CD4-positive, alpha-beta T cell (primary cell): ENCODE data around the gene CPSF4. TPM values are rescaled to one million over a fixed set of nuclear protein-coding genes. Genes with fewer than 3 reads are reported as not detected.

Experiments
- ATAC-seq: fragments of 200-7000 bp; cut with Tn5 transposase; one replicate; pipeline ENCODE4 v1.10.0; 2022; ENCODE audit warnings: mild to moderate bottlenecking; ENCODE audit not compliant: poor library complexity
- CTCF ChIA-PET: fragments of 350-600 bp; sonication (Branson Sonifier 250); formaldehyde crosslinking; loops from one replicate; lab custom pipeline; 2021; ENCODE audit warnings: antibody characterized with exemption, inconsistent platforms; lab: Charles Lee
- POLR2A ChIA-PET: fragments of 350-600 bp; sonication (Branson Sonifier 250); formaldehyde crosslinking; loops from one replicate; lab custom pipeline; 2021; ENCODE audit warnings: antibody characterized with exemption, inconsistent platforms; lab: Charles Lee
- DNase-seq, 14 experiments: peaks; one replicate each; pipeline ENCODE4 v3.0.0-alpha.2; 2013 to 2020; ENCODE audit warnings: mixed read lengths in 2 of 14
- H3K27ac ChIP-seq, 2 donors: one replicate each; pipeline versions ENCODE4 v1.5.1 to v1.7.0; 2013; ENCODE audit warnings: low read length in 2 of 2, low read depth in 1 of 2, mild to moderate bottlenecking in 1 of 2
- H3K27me3 ChIP-seq, 2 experiments: 1 replicate in 1 of 2; 2 replicates in 1 of 2; pipeline versions ENCODE4 v1.6.1 to v1.7.0; 2013; ENCODE audit warnings: low read length in 2 of 2, control low read depth in 1 of 2, mild to moderate bottlenecking in 1 of 2, moderate library complexity in 1 of 2; ENCODE audit not compliant: insufficient read depth in 2 of 2, control insufficient read depth in 1 of 2
- H3K36me3 ChIP-seq: one replicate; pipeline ENCODE4 v1.6.1; 2013; ENCODE audit warnings: low read length, control low read depth; ENCODE audit not compliant: insufficient read depth
- H3K4me1 ChIP-seq: one replicate; pipeline ENCODE4 v1.6.1; 2013; ENCODE audit warnings: low read length, control low read depth; ENCODE audit not compliant: insufficient read depth
- H3K4me3 ChIP-seq: one replicate; pipeline ENCODE4 v1.5.1; 2013; ENCODE audit warnings: mild to moderate bottlenecking, low read length, moderate library complexity
- H3K9me3 ChIP-seq, 2 experiments: 1 replicate in 1 of 2; 2 replicates in 1 of 2; pipeline versions ENCODE4 v1.6.1 to v1.7.0; 2013; ENCODE audit warnings: low read length in 2 of 2, mild to moderate bottlenecking in 2 of 2, control low read depth in 1 of 2, moderate library complexity in 1 of 2; ENCODE audit not compliant: control insufficient read depth in 1 of 2, insufficient read depth in 1 of 2
- H3K27ac Mint-ChIP-seq: one replicate; pipeline ENCODE4 v1.8.0; 2020; ENCODE audit warnings: mixed read lengths
- H3K27me3 Mint-ChIP-seq: one replicate; pipeline ENCODE4 v1.8.0; 2021; ENCODE audit warnings: mixed read lengths
- H3K36me3 Mint-ChIP-seq: one replicate; pipeline ENCODE4 v1.8.0; 2021; ENCODE audit warnings: low read depth, mixed read lengths
- H3K4me1 Mint-ChIP-seq: one replicate; pipeline ENCODE4 v1.8.0; 2021; ENCODE audit warnings: low read depth, mixed read lengths
- H3K4me3 Mint-ChIP-seq: one replicate; pipeline ENCODE4 v1.8.0; 2020; ENCODE audit warnings: mild to moderate bottlenecking, mixed read lengths
- H3K9me3 Mint-ChIP-seq: one replicate; pipeline ENCODE4 v1.8.0; 2020; ENCODE audit warnings: mixed read lengths
- intact Hi-C, 2 experiments: fragments of 100-400 bp; cut with DNase I in 1 of 2; cut with micrococcal nuclease in 1 of 2; formaldehyde crosslinking; loops; one replicate each; pipeline versions ENCODE4 v1.15.1 to v1.9.0; 2023 to 2025; cut with DNase I, micrococcal nuclease
- total RNA-seq, 174 experiments: library from RNA in 2 of 174; stranded (reverse) in 2 of 174; gene quantifications; one replicate each; pipeline ENCODE4 v1.2.3 and lab custom pipeline; 2021 to 2026
- TF ChIP-seq, protein P1 (sequence below): fragments of 200-600 bp; IDR thresholded peaks from one replicate; pipeline ENCODE4 v1.8.0; 2022; ENCODE audit warnings: antibody characterized with exemption, mild to moderate bottlenecking

The CPSF4 gene
- total RNA-seq, 2 experiments from 2014 or later = 28.1 to 31.7 TPM

GRCh38 chr7:99433158-99433557, 5.6 kb upstream of the CPSF4 start:
- H3K27ac Mint-ChIP-seq = no peak overlapping the region
- DNase-seq = no peak
- intact Hi-C loops = loop anchor here in 1 of 2 experiments (10.0 kb wide), 1 partner anchor 552 kb away; no protein-coding TSS in a partner anchor

DNA sequence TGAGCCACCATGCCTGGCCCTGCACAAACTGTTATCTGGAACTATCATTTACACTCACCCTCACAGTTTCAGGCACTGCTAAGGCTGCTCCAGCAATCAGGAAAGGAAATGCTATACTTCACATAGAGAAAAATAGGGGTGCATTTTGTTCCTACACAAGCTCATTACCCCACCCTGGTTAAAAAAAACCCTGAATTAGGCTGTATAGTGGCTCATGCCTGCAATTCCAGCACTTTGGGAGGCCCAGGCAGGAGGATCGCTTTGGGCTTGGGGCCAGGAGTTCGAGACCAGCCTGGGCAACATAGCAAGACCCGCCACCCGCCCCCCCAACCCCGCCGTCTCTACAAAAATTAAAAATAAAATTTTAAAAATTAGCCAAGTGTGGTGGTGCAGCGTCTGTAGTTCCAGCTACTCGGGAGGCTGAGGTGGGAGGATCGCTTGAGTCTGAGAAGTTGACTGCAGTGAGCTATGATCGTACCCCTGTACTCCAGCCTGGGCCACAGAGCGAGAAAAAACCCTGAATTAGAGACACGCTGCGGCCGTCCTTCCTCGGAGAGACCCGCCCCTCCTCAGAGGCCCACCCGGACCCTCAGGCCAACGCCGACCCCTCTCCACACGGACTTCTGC, 684 bp upstream of the CPSF4 start:
- Histone ChIP-seq H3K4me3 (peak overlapping the region; percentile 78), H3K9me3 (no peaks in the 10 kb centered on the region), H3K27me3 (no peaks in the 10 kb centered on the region), H3K27ac (peak overlapping the region; percentile 69 to 80), H3K4me1 (peaks cover 30% of the 10 kb centered on the region), H3K36me3 (peaks cover 15% of the 10 kb centered on the region)
- TF ChIP-seq, protein P1, sequence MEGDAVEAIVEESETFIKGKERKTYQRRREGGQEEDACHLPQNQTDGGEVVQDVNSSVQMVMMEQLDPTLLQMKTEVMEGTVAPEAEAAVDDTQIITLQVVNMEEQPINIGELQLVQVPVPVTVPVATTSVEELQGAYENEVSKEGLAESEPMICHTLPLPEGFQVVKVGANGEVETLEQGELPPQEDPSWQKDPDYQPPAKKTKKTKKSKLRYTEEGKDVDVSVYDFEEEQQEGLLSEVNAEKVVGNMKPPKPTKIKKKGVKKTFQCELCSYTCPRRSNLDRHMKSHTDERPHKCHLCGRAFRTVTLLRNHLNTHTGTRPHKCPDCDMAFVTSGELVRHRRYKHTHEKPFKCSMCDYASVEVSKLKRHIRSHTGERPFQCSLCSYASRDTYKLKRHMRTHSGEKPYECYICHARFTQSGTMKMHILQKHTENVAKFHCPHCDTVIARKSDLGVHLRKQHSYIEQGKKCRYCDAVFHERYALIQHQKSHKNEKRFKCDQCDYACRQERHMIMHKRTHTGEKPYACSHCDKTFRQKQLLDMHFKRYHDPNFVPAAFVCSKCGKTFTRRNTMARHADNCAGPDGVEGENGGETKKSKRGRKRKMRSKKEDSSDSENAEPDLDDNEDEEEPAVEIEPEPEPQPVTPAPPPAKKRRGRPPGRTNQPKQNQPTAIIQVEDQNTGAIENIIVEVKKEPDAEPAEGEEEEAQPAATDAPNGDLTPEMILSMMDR = no peak
- intact Hi-C loops = loop anchor here (1.0 to 10.0 kb wide), 5 partner anchors 23 to 547 kb away; no protein-coding TSS in a partner anchor
- peak overlapping the region; percentile 83 for H3K27ac Mint-ChIP-seq
- peak; percentile 27 for ATAC-seq
- DNase-seq = peak in 1 of 14 experiments; percentile 7
- H3K27me3 Mint-ChIP-seq = no peaks in the 10 kb centered on the region
- no peaks in the 10 kb centered on the region for H3K9me3 Mint-ChIP-seq
- H3K4me3 Mint-ChIP-seq = peak overlapping the region; percentile 99
- peaks cover 31% of the 10 kb centered on the region for H3K4me1 Mint-ChIP-seq
- POLR2A ChIA-PET = interaction anchor here (0.6 to 2.8 kb wide), 7 partner anchors 11 to 1174 kb away, joined by 3 to 22 read pairs (median 4); partner anchors contain the start of genes BUD31, MOSPD3, PDAP1 and ZKSCAN5
- CTCF ChIA-PET = no interaction called here
- H3K36me3 Mint-ChIP-seq = peaks cover 27% of the 10 kb centered on the region

More at GRCh38 chr7:99433158-99433557, 5.6 kb upstream of the CPSF4 start:
- ATAC-seq = no peak
- no peaks in the 10 kb centered on the region for H3K27me3 Mint-ChIP-seq
- ChIA-PET POLR2A (no interaction called here), CTCF (no interaction called here)
- Histone ChIP-seq H3K27ac (no peak overlapping the region), H3K4me3 (no peak overlapping the region), H3K9me3 (no peaks in the 10 kb centered on the region), H3K36me3 (peaks cover 32% of the 10 kb centered on the region), H3K4me1 (peaks cover 17% of the 10 kb centered on the region), H3K27me3 (no peaks in the 10 kb centered on the region)
- H3K4me3 Mint-ChIP-seq = no peak overlapping the region
- TF ChIP-seq, protein P1 = no peak
- peaks cover 37% of the 10 kb centered on the region for H3K36me3 Mint-ChIP-seq
- no peaks in the 10 kb centered on the region for H3K9me3 Mint-ChIP-seq
- H3K4me1 Mint-ChIP-seq = peaks cover 11% of the 10 kb centered on the region

- Histone ChIP-seq H3K27me3 (no peaks in the 10 kb centered on the region), H3K4me3 (no peak overlapping the region), H3K9me3 (no peaks in the 10 kb centered on the region), H3K27ac (no peak overlapping the region), H3K4me1 (peaks cover 30% of the 10 kb centered on the region), H3K36me3 (peaks cover 20% of the 10 kb centered on the region)
- Mint-ChIP-seq H3K27me3 (no peaks in the 10 kb centered on the region), H3K27ac (peak overlapping the region; percentile 83), H3K9me3 (no peaks in the 10 kb centered on the region), H3K4me3 (peak overlapping the region; percentile 99), H3K4me1 (peaks cover 31% of the 10 kb centered on the region), H3K36me3 (peaks cover 32% of the 10 kb centered on the region)
- CTCF ChIA-PET = no interaction called here
- no peak for ATAC-seq
- POLR2A ChIA-PET = interaction anchor here (2.8 kb wide), 1 partner anchor 32 kb away, joined by 22 read pairs; the partner anchor contains the start of genes BUD31 and PDAP1
- TF ChIP-seq, protein P1 = no peak
- intact Hi-C loops = no loop called here
- no peak for DNase-seq
These were observed 1.5 kb downstream of the CPSF4 start for GRCh38 chr7:99440195-99440594.
